Coronary artery (tissue), 2 donors: ENCODE results near the gene HTR6.
"Not testable (repeated sequence)": the region's sequence is repeated elsewhere in the genome, so short reads cannot be mapped to it uniquely, and the experiment has no call there.

Experiments used
- DNase-seq: peaks from one replicate; pipeline ENCODE4 v3.0.0-alpha.2; 2017; ENCODE audit warnings: low spot score
- H3K27ac ChIP-seq, 2 donors: fragments of 200-600 bp; sonication (generic); one replicate each; pipeline ENCODE4 v1.5.1; 2016 to 2019
- H3K4me3 ChIP-seq: fragments of 200-600 bp; sonication (generic); 2 replicates; pipeline ENCODE4 v1.5.1; 2016; ENCODE audit warnings: mild to moderate bottlenecking, moderate library complexity
- TF ChIP-seq, protein P1 (sequence below): fragments of 200-600 bp; sonication (generic); IDR thresholded peaks from one replicate; pipeline ENCODE4 v1.5.1; 2019; ENCODE audit warnings: antibody characterized with exemption

Gene HTR6

DNA sequence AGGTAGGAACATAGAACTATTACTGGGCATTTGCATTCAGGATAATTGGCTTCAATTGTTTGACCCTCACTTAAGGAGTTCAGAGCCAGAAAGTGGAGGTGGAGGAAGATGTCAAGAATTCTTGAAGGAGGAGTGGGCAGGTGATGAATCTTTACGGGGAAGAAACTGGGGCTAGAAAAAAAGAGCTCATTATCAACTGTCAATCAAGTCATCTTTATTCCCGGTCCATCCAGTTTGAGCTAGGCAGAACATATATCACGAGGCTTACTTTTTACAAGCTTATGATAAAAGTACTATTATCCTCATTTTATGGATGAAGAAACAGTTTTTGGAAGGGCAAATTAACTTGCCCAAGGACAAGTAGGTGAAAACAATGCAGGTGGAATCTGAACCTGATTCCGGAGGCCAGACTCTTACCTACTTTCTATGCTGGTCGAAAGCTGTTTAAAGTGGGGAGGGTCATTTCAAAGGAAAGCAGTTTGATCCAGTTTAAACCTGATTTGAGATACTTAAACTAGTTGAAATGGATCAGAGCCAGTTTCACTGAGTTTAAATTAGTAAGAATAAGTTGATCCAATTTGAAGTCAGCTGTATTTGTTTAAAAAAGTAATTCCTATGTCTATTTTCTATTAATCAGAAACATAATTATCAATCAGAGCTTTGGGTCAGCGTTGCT is 33.8 kb upstream of the HTR6 start:
- TF ChIP-seq, protein P1, sequence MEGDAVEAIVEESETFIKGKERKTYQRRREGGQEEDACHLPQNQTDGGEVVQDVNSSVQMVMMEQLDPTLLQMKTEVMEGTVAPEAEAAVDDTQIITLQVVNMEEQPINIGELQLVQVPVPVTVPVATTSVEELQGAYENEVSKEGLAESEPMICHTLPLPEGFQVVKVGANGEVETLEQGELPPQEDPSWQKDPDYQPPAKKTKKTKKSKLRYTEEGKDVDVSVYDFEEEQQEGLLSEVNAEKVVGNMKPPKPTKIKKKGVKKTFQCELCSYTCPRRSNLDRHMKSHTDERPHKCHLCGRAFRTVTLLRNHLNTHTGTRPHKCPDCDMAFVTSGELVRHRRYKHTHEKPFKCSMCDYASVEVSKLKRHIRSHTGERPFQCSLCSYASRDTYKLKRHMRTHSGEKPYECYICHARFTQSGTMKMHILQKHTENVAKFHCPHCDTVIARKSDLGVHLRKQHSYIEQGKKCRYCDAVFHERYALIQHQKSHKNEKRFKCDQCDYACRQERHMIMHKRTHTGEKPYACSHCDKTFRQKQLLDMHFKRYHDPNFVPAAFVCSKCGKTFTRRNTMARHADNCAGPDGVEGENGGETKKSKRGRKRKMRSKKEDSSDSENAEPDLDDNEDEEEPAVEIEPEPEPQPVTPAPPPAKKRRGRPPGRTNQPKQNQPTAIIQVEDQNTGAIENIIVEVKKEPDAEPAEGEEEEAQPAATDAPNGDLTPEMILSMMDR, result no peak
- DNase-seq, result no peak
- no peak overlapping the region for H3K4me3 ChIP-seq
- H3K27ac ChIP-seq, result no peak overlapping the region

DNA sequence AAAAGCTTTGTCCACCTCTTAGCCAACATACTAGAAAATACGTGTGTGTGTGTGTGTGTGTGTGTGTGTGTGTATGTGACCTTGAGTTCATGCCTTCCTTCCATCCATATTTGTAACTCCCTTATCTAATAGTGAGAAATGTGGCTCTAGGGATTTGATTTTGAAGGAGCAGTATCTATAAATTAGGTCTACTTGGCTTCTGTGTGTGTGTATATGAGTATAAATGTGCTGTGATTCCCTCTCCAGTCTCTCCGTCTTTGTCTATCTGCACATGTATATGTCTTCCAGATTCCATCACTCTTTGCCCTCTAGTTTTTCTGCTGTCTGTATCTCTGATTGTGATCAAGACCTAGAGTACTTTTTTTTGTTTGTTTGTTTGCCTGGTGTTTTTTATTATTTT is 32.5 kb upstream of the HTR6 start:
- H3K4me3 ChIP-seq, result no peak overlapping the region
- TF ChIP-seq, protein P1, result no peak
- no peak overlapping the region for H3K27ac ChIP-seq
- no peak for DNase-seq

DNA sequence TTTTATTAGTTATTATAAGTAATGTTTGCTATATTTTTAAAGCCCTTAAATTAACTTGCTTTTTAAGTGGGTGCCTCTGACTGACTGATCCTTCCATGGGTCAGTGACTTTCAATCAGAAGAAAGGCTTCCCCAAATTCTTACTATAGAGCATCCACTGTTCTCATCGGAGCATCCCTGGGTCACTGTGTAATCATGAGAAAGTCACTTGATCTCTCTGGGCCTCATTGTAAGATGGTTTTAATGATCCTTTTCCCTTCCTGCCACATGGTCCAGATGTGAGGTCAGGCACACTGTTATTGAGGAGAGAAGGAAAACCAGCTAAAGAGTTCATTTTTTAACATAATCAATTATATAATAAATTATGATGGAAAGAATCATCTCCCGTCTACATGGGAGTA is 31.6 kb upstream of the HTR6 start:
- TF ChIP-seq, protein P1, result no peak
- Histone ChIP-seq H3K4me3 (no peak overlapping the region), H3K27ac (no peak overlapping the region)
- no peak for DNase-seq

DNA sequence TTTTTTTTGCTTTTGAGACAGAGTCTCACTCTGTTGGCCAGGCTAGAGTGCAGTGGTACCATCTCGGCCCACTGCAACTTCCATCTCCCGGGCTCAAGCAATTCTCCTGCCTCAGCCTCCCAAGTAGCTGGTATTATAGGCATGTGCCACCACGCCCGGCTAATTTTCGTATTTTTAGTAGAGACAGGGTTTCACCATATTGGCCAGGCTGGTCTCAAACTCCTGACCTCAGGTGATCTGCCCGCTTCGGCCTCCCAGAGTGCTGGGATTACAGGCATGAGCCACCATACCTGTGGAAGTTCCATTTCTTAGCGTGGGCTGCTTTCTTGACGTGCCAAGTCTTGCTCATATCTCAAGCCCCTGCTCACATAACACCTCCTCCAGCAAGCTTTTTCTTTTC is 29.6 kb upstream of the HTR6 start:
- not testable (repeated sequence) for H3K27ac ChIP-seq, H3K4me3 ChIP-seq
- peak; percentile 17 for DNase-seq

DNA sequence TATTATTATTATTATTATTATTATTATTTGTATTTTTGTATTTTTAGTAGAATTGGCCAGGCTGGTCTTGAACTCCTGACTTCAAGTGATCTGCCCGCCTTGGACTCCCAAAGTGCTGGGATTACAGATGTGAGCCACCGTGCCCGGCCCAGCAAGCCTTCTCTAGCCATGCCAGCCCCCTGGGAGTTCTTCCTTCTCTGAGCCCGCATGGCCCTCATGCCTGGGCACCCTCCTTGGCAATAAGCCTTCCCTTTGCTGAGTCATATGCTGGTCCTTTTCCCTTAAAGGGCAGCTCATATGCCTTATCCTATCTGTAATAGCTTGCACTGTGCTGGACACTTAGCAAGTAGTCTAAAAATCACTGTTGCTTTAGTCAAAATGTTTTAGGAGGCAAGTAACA is 29.0 kb upstream of the HTR6 start:
- peak; percentile 77 for DNase-seq
- TF ChIP-seq, protein P1, result no peak
- Histone ChIP-seq H3K4me3 (no peak overlapping the region), H3K27ac (no peak overlapping the region)

DNA sequence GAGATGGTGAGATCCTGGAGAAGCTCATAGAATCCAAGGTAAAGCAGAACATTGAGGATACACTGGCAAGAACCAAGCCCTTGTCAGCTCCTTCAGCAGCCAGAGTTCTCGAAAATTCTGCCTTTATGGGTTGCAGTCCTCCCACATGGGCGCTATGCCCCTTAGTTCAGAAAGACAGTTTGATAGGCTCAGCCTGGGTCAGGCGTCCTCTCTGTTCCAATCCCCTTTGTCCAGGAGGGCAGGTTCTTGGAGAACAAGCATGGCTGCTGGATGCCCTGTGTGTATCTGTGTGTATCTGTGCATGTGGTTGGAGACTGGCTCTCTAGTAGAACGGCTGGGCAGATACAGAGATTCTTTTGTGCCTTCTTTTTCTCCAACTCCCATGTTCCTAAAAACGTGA is 28.6 kb upstream of the HTR6 start:
- Histone ChIP-seq H3K27ac (no peak overlapping the region), H3K4me3 (no peak overlapping the region)
- TF ChIP-seq, protein P1, result no peak
- peak; percentile 66 for DNase-seq

DNA sequence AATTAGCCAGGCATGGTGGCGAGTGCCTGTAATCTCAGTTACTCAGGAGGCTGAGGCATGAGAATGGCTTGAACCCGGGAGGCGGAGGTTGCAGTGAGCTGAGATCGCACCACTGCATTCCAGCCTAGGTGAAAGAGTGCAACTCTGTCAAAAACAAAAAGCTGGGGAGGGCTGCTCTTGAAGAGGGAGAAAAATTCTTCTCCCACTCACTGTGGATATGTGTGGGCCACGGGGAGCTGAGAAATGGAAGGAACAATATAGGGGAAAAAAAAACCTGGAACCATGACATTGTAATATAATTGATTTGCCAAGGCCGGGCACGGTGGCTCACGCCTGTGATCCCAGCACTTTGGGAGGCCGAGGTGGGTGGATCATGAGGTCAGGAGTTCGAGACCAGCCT is 27.9 kb upstream of the HTR6 start:
- H3K27ac ChIP-seq, result not testable (repeated sequence)
- DNase-seq, result peak; percentile 11

DNA sequence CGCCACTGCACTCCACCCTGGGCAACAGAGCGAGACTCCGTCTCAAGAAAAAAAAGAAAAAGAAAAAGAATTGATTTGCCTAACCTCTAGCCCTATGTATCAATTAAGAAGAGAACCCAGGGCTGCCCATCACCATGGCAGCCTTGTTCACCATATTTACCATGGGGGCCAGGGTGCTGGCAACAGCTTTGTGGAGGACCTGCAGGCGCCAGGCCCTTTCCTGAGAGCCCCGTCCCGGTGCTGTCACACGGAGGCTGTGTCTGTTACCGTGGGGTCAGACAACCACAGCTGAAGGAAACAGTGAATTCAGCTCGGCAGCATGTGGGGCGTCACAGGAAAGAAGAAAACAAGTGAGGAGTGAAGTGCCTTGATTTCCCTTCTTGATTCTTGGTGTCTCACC is 27.1 kb upstream of the HTR6 start:
- DNase-seq, result peak; percentile 47
- Histone ChIP-seq H3K27ac (no peak overlapping the region), H3K4me3 (no peak overlapping the region)
- TF ChIP-seq, protein P1, result no peak

More for the DNA sequence above, 27.9 kb upstream of the HTR6 start:
- H3K4me3 ChIP-seq, result not testable (repeated sequence)

DNA sequence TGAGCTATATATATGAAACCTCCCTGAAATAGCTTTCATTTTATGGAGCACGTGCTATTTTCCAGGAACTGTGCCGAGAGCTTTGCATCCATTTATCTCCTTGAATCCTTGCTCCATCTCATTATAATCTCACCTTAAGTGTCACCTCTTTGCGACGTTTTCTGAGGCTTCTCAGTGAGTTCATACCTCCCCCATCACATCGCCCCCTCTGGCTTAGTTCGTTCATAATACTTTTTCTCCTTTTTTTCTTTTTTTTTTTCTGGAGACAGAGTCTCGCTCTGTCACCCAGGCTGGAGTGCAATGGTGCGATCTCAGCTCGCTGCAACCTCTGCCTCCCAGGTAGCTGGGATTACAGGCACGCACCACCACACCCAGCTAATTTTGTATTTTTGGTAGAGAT is 25.4 kb upstream of the HTR6 start:
- not testable (repeated sequence) for DNase-seq, H3K4me3 ChIP-seq, H3K27ac ChIP-seq
